Suprapubic skin (tissue), 3 donors: ENCODE results near the gene ATP5MC3.

Experiments used
- POLR2AphosphoS5 ChIP-seq, 3 donors: sonication (generic); formaldehyde crosslinking; IDR thresholded peaks; one replicate each; pipeline ENCODE4 v1.6.1; 2017; ENCODE audit warnings: antibody characterized with exemption in 3 of 3
- TF ChIP-seq, protein P1 (sequence below), 2 donors: fragments of 200-600 bp in 1 of 2; fragments of 450-650 bp in 1 of 2; sonication (generic) in 1 of 2; IDR thresholded peaks; one replicate each; pipeline ENCODE4 v1.5.1; 2016 to 2019; ENCODE audit warnings: antibody characterized with exemption in 2 of 2, mild to moderate bottlenecking in 1 of 2, moderate library complexity in 1 of 2

DNA sequence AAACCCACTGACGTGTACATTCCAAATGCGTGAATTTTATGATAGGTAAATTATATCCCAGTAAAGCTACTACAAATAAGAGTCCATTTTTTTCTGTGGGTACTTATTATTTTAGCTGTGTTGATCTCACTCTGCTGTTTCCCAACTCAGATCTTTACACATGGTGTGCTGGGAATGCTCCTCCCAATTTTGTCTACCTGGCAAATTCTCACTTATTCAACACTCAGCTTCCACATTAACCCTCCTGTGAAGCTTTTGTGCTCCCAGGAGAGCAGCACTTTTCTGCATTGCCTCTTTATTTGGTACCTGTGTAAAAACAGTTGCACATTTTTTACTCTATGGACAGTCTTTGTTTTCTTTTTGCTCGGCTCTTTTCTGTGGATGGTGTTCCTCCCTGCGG lies 38.6 kb upstream of the ATP5MC3 start:
- TF ChIP-seq, protein P1, sequence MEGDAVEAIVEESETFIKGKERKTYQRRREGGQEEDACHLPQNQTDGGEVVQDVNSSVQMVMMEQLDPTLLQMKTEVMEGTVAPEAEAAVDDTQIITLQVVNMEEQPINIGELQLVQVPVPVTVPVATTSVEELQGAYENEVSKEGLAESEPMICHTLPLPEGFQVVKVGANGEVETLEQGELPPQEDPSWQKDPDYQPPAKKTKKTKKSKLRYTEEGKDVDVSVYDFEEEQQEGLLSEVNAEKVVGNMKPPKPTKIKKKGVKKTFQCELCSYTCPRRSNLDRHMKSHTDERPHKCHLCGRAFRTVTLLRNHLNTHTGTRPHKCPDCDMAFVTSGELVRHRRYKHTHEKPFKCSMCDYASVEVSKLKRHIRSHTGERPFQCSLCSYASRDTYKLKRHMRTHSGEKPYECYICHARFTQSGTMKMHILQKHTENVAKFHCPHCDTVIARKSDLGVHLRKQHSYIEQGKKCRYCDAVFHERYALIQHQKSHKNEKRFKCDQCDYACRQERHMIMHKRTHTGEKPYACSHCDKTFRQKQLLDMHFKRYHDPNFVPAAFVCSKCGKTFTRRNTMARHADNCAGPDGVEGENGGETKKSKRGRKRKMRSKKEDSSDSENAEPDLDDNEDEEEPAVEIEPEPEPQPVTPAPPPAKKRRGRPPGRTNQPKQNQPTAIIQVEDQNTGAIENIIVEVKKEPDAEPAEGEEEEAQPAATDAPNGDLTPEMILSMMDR (IDR thresholded peaks at IDR 0.05) = no peak
- no peak for TF ChIP-seq POLR2AphosphoS5 (IDR thresholded peaks at IDR 0.05)
